Body of pancreas (tissue), 4 donors: ENCODE measurements around the gene ARL6IP1.

Experiments
- POLR2A ChIP-seq, 3 donors: fragments of 450-650 bp; IDR thresholded peaks; one replicate each; pipeline ENCODE4 v1.6.1; 2016; ENCODE audit warnings: antibody characterized with exemption in 3 of 3, mild to moderate bottlenecking in 2 of 3
- TF ChIP-seq, protein P1 (sequence below), 7 experiments: fragments of 450-650 bp in 4 of 7; fragments of 200-600 bp in 3 of 7; sonication (generic) in 3 of 7; IDR thresholded peaks; one replicate each; pipeline ENCODE4 v1.5.1; 2016 to 2019; ENCODE audit warnings: antibody characterized with exemption in 7 of 7

- TF ChIP-seq, protein P1, sequence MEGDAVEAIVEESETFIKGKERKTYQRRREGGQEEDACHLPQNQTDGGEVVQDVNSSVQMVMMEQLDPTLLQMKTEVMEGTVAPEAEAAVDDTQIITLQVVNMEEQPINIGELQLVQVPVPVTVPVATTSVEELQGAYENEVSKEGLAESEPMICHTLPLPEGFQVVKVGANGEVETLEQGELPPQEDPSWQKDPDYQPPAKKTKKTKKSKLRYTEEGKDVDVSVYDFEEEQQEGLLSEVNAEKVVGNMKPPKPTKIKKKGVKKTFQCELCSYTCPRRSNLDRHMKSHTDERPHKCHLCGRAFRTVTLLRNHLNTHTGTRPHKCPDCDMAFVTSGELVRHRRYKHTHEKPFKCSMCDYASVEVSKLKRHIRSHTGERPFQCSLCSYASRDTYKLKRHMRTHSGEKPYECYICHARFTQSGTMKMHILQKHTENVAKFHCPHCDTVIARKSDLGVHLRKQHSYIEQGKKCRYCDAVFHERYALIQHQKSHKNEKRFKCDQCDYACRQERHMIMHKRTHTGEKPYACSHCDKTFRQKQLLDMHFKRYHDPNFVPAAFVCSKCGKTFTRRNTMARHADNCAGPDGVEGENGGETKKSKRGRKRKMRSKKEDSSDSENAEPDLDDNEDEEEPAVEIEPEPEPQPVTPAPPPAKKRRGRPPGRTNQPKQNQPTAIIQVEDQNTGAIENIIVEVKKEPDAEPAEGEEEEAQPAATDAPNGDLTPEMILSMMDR (IDR thresholded peaks at IDR 0.05) = no peak
- no peak for TF ChIP-seq POLR2A (IDR thresholded peaks at IDR 0.05)
Measured at GRCh38 chr16:18804540-18804939, 3.2 kb upstream of the ARL6IP1 start.
